Right cardiac atrium (tissue), 5 donors: ENCODE measurements around the gene EPHX1. TPM values are rescaled to one million over a fixed set of nuclear protein-coding genes. Genes with fewer than 3 reads are reported as not detected.

Source experiments
- ATAC-seq, 2 donors: fragments of 200-7000 bp; cut with Tn5 transposase; one replicate each; pipeline versions ENCODE4 v1.8.0 to v1.9.1; 2020; ENCODE audit warnings: moderate library complexity in 2 of 2, mild to moderate bottlenecking in 1 of 2
- DNase-seq, 3 donors: peaks; one replicate each; pipeline ENCODE4 v3.0.0-alpha.2; 2020
- H3K27ac ChIP-seq: one replicate; pipeline ENCODE4 v1.5.1; 2013; ENCODE audit warnings: mild to moderate bottlenecking, low read length, control low read depth, moderate library complexity
- H3K27me3 ChIP-seq: one replicate; pipeline ENCODE4 v1.6.1; 2013; ENCODE audit not compliant: control insufficient read depth, insufficient read depth
- H3K4me1 ChIP-seq: one replicate; pipeline ENCODE4 v1.6.1; 2013; ENCODE audit warnings: low read length; ENCODE audit not compliant: control insufficient read depth, insufficient read depth
- H3K4me3 ChIP-seq: one replicate; pipeline ENCODE4 v1.5.1; 2013; ENCODE audit warnings: low read length, control low read depth
- H3K9me3 ChIP-seq: one replicate; pipeline ENCODE4 v1.6.1; 2013; ENCODE audit warnings: low read length; ENCODE audit not compliant: control insufficient read depth
- WGBS: extraction: QIAGEN DNeasy Blood & Tissue Kit; methylation state at CpG from one replicate; pipeline ENCODE4 v1.1.7; 2013; 5-methylcytosine and 5-hydroxymethylcytosine counted together
- intact Hi-C, 4 donors: fragments of 100-400 bp; cut with DNase I; formaldehyde crosslinking; loops; one replicate each; pipeline versions ENCODE4 v1.11.0 to v1.14.0; 2022 to 2023
- polyA plus RNA-seq: library from polyadenylated mRNA; stranded (reverse); fragments of 200-250 nt; gene quantifications from one replicate; pipeline ENCODE4 v1.2.3, GENCODE V29; 2013
- total RNA-seq, 4 donors: library from RNA; stranded (reverse); fragmentation: NEBNext Ultra II Directional; extraction: Animal tissue kit (Norgen Biotek cat#: 25700); gene quantifications; one replicate each; pipeline ENCODE4 v1.2.1, GENCODE V29; 2021
- donor health status: healthy with polysubstance abuse.
- donor health status: DM: no; HTN: yes; CAD: no.
- donor health status: DM: no; HTN: no; CAD: no.
- donor health status: DM: no; HTN: yes; CAD: no; lungs with severe emphysema.
- donor health status: DM: yes; HTN: yes; CAD: no.

The EPHX1 gene
- total and polyA plus RNA-seq, 5 donors: 47.3 to 65.0 (median 54.0) TPM

DNA sequence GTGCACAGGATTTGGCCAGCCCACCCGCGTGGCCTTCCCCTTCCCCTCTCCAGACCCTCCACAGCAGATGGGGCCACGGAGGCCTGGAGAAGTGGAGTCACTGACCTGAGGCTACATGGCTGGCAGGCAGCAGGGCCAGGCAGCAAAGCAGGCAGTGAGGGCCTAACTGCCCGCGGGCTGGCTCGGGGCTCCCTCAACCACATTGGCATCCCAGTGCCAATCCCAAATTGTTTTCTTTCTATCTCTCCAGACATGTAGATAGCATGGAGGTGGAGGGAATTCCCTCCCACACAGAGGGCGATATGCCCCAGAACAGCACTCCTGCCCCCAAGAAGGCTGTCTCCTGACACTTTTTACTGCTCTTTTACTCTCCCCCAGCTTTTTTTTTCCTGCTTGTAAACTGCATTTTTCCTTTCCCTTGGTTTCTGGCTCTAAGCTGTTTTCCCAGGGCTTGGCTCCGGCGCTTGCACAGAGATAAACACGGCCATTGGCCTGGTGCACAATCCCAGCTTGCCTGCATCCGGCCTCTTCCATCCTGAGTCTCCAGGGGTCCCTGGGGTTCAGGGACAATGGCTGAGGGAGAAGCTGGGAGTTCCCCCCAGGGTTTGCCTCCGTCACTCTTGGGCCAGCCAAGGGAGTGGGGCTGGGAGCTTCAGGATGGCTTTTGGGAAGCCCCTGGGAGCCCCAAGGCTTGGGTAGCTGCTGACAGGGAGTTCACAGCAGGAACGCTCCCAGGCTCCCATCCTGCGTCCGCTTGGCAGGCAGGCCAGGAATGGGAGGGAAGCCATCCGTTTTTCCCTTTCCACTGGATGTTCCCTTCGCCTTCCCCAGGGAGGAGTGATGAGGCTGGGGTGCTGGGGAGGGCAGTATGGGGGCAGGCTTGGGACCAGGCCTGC is 7.0 kb downstream of the EPHX1 start:
- H3K4me1 ChIP-seq: peaks cover 39% of the 10 kb centered on the region
- no peak overlapping the region for H3K4me3 ChIP-seq
- ATAC-seq: peak; percentile 79 to 80
- intact Hi-C loops: no loop called here
- no peaks in the 10 kb centered on the region for H3K27me3 ChIP-seq
- H3K27ac ChIP-seq: peak overlapping the region; percentile 99
- 37% methylated on average over 17 of the region's 17 CpGs for WGBS
- DNase-seq: peak; percentile 86 to 95 (median 93)
- H3K9me3 ChIP-seq: no peaks in the 10 kb centered on the region

DNA sequence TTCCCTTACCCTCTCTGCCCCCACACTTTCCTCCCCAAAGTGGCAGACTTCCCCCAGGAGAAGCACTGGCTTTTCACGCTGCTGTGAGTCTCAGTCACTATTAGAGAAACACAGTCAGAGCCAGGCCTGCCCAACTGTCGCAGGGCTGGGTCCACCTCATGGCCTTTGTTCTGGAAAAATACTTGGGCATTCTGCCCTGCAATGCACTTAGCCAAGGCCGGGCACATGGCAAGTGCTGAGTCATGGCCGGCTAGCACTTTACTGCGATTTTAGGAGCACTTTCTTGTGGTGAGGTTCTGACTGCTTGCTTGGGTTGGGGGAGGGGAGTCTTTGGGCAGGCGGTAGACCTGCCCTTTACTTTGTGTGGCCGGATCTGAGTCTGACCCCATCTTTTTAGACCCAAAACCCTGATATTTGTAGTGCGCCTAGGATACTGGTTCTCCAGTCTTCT is 7.7 kb downstream of the EPHX1 start:
- H3K9me3 ChIP-seq: no peaks in the 10 kb centered on the region
- intact Hi-C loops: no loop called here
- peak overlapping the region; percentile 99 for H3K27ac ChIP-seq
- DNase-seq: peak; percentile 83 to 89 (median 85)
- no peaks in the 10 kb centered on the region for H3K27me3 ChIP-seq
- 36% methylated on average over 8 of the region's 8 CpGs for WGBS
- peak; percentile 73 to 79 for ATAC-seq
- H3K4me3 ChIP-seq: no peak overlapping the region
- H3K4me1 ChIP-seq: peaks cover 34% of the 10 kb centered on the region

DNA sequence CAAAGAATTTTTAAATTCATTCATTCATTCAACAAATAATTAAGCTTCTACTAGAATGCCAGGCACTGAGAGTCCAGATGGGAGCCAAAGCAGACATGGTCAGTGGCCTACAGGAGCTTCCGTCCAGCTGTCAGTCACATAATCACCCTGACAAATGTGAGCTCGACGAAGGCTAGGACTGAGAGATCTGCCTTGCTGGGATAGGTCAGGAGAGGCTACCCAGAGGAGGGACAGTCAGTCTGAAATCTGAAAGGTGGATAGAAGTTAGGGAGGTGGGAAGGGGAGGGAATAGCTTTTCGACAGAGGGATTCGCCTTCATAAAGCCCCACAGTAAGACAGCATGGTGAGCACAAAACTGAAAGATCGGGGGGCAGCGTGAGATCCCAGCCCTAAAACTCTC is 8.3 kb downstream of the EPHX1 start:
- Histone ChIP-seq H3K4me1 (peaks cover 30% of the 10 kb centered on the region), H3K9me3 (no peaks in the 10 kb centered on the region), H3K27ac (peak overlapping the region; percentile 50), H3K4me3 (no peak overlapping the region), H3K27me3 (no peaks in the 10 kb centered on the region)
- WGBS: 87% methylated on average over 7 of the region's 7 CpGs
- intact Hi-C loops: no loop called here
- ATAC-seq (no peak), DNase-seq (no peak)

DNA sequence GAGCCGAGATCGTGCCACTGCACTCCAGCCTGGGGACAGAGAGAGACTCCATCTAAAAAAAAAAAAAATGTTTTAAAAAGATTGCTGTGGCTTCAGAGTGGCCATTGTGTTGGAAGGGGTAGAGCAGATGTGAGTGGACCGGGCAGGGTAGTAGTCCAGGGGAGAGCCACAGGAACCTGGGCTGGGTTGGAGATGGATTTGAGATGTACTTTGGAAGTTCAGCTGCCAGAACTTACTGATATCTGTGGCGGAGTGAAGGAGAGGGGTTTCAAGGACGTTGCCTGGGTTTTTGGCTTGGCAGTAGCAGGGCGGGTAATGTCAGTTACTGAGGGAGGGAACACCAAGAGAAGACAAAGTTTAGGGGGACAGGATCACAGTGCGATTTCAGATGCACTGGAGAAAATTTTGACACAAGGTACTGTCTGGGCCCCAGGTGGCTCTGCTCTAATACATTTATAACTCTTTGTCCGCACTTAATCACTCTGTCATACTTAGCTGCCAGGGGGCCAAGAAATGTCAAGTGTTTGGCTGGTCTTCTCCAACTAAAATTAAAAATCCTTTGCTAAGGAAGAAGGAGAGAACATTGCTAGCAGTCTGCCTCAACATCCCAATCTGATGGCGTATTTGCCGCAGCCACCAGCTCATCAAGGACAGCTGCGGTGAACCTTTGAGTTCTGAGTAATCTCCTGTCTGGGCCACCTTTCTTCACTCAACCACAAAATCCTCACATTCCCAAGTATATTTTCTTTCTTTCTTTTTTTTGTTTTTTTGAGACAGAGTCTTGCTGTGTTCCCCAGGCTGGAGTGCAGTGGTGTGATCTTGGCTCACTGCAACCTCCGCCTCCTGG is 9.6 kb downstream of the EPHX1 start:
- H3K4me1 ChIP-seq: peaks cover 25% of the 10 kb centered on the region
- H3K27me3 ChIP-seq: no peaks in the 10 kb centered on the region
- H3K4me3 ChIP-seq: no peak overlapping the region
- no peak for ATAC-seq
- intact Hi-C loops: no loop called here
- DNase-seq: no peak
- 56% methylated on average over 12 of the region's 12 CpGs for WGBS
- H3K27ac ChIP-seq: peak overlapping the region; percentile 39
- no peaks in the 10 kb centered on the region for H3K9me3 ChIP-seq

DNA sequence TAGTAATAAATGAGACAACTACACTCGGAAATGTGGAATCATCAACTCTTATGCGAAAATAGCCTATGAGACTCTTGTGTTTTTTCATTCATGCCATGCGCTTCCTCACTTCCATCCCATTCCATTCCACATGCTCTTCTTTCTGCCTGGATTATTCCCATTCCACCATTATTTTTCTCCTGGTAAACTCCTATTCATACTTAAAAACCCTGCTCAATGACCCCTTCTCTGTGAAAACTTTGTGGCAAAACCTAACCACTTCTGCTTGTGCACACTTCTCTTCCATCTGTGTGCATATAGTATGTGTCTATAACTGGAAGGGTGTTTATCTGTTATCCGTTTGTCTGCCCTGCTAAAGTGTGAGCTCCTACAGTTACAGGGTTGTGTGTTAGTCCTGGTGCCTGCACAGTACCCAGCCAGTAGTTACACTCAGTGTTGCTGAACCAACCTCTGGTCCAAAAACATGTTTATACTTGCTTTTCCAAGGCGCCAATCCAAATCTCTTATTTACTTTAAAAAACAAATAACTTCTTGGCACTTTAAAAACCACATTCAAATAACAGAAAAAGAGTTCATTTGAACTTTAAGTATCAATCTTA is 10.7 kb downstream of the EPHX1 start:
- no peak overlapping the region for H3K27ac ChIP-seq
- no peak for DNase-seq
- peaks cover 29% of the 10 kb centered on the region for H3K4me1 ChIP-seq
- H3K4me3 ChIP-seq: no peak overlapping the region
- intact Hi-C loops: no loop called here
- no peaks in the 10 kb centered on the region for H3K9me3 ChIP-seq
- 89% methylated on average over 5 of the region's 5 CpGs for WGBS
- no peak for ATAC-seq
- H3K27me3 ChIP-seq: no peaks in the 10 kb centered on the region

DNA sequence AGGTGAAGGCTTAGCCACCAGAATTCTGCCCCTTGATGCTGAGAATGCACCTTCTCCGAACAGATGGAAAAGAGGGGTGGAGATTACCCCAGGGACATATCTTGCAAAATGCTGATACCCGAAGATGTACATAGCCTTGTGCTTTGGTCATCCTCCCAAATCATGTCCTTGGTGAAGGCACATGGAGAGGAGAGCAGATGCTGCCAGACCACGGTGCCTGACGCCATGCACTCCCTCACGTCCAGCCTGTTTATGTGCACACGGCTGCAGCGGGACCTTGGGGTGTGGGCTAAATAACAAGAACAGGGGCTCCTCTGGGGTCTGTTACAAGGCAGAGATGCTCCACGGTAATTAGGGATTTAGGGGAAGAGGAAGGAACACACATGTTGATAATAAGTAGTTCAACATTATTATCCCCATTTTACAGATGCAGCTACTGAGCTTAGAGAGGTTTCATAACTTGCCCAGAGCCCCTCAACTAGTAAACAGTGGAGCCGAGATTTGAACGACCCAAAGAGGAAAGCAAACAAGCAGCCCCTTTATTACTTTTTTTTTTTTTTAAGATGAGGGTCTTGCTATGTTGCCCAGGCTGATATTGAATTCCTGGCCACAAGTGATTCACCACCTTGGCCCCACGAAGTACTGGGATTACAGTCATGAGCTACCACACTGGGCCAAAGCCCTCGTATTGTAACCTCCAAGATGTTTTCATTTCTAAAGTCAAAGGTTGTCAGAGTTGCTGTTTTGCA is 12.9 kb downstream of the EPHX1 start:
- peaks cover 17% of the 10 kb centered on the region for H3K4me1 ChIP-seq
- H3K27ac ChIP-seq: no peak overlapping the region
- DNase-seq (no peak), ATAC-seq (no peak)
- WGBS: 80% methylated on average over 12 of the region's 12 CpGs
- no peaks in the 10 kb centered on the region for H3K9me3 ChIP-seq
- no peak overlapping the region for H3K4me3 ChIP-seq
- intact Hi-C loops: no loop called here
- no peaks in the 10 kb centered on the region for H3K27me3 ChIP-seq

DNA sequence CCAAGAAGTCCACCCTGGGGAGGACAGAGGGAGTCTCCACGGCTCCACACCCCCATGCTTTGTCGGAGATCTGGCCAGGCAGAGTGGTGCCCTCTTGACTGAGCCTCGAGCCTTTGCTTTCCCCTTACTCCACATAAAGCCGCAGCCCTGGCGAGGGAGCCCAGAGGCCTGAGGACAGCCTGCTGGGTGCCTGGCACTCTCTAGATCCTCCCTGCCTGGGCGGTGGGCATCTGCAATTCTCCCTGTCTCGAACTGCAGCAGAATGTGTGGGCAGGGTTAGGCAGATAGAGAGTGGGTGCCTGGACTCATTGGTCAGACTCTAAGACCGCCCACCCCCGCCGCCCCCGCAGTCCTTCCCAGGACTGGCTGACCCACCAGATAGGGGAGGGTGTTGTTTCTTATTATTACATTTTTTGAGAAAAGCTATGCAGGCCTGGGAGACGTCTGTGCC is 13.9 kb downstream of the EPHX1 start:
- 78% methylated on average over 12 of the region's 12 CpGs for WGBS
- intact Hi-C loops: no loop called here

DNA sequence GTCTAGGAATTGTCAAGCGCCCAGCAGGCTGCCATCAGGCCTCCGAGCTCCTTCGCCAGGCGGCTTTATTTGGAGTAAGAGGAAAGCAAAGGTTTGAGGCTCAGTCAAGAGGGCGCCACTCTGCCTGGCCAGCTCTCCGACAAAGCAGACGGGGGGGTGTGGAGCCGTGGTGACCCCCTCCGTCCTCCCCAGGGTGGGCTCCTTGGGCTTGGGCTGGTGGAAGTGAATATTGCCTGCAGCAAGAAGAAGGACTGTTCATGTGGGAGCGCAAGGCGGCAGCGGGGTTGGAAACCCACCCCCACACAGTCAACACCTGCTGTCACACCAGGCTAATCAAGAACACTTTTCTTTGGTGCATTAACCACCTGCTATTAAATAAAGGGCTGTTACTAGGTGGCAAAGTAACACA is 14.6 kb downstream of the EPHX1 start:
- Histone ChIP-seq H3K4me1 (peaks cover 12% of the 10 kb centered on the region), H3K4me3 (no peak overlapping the region), H3K9me3 (no peaks in the 10 kb centered on the region), H3K27ac (no peak overlapping the region), H3K27me3 (no peaks in the 10 kb centered on the region)
- intact Hi-C loops: no loop called here
- ATAC-seq: no peak
- DNase-seq: no peak
- WGBS: 90% methylated on average over 12 of the region's 12 CpGs

More for the DNA sequence above, 13.9 kb downstream of the EPHX1 start:
- Histone ChIP-seq H3K4me3 (no peak overlapping the region), H3K27me3 (no peaks in the 10 kb centered on the region), H3K27ac (no peak overlapping the region), H3K9me3 (no peaks in the 10 kb centered on the region), H3K4me1 (peaks cover 12% of the 10 kb centered on the region)
- no peak for DNase-seq
- ATAC-seq: no peak

DNA sequence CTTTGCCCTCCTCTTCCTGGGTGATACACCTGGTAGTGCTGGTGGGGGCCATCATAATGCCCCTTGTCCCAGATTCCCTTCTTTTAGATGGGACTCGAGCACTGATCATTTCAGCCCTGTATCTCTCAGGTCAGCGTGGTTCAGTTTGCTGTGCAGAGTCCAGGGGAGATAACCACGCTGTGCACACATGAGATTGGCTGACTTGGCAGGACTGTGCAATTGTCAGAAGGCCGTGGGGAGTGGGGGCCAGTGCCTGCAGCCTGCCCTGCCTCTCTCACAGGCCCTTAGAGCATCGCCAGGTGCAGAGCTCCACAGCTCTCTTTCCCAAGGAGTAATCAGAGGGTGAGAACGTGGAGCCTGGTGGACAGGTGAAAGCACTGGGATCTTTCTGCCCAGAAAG is 15.2 kb downstream of the EPHX1 start:
- Histone ChIP-seq H3K27ac (no peak overlapping the region), H3K9me3 (no peaks in the 10 kb centered on the region), H3K27me3 (no peaks in the 10 kb centered on the region), H3K4me1 (peaks cover 12% of the 10 kb centered on the region), H3K4me3 (no peak overlapping the region)
- ATAC-seq (peak in 1 of 2 donors; percentile 25), DNase-seq (no peak)
- intact Hi-C loops: no loop called here
- WGBS: 59% methylated on average over 6 of the region's 6 CpGs

DNA sequence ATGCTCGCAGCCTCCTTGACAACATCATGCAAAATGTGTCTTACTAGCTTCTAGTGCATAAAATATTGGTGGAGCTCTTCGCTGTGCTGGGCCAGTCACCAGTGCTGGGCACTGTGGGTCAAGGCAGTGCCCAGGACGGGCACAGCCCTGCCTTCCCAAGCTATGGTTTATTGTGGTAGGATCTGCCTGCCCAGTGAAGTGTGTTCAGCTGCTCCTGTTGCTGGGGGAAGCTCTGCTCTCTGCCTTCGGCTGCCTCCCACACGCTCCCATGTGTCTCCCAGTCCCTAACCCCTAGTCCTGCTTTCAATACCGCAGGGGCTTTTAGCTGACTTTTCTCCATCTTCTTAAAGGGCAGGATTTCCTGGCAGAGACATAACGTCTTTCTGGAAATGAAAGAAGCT is 15.7 kb downstream of the EPHX1 start:
- H3K4me1 ChIP-seq: peaks cover 12% of the 10 kb centered on the region
- peak; percentile 20 to 44 for ATAC-seq
- intact Hi-C loops: no loop called here

More for the DNA sequence above, 15.7 kb downstream of the EPHX1 start:
- DNase-seq: no peak
- Histone ChIP-seq H3K27ac (no peak overlapping the region), H3K9me3 (no peaks in the 10 kb centered on the region), H3K4me3 (no peak overlapping the region), H3K27me3 (no peaks in the 10 kb centered on the region)
- WGBS: 52% methylated on average over 7 of the region's 7 CpGs
